DMS153 treated with DMSO at 0.1 percent for 48 hours (cell line): ENCODE measurements around the gene BHMT.
"Not testable (repeated sequence)": the region's sequence is repeated elsewhere in the genome, so short reads cannot be mapped to it uniquely, and the experiment has no call there.

Source experiments
- DNase-seq: peaks from one replicate; lab custom pipeline; 2025; ENCODE audit not compliant: unreplicated experiment; lab: John Stamatoyannopoulos, UW

The BHMT gene

DNA sequence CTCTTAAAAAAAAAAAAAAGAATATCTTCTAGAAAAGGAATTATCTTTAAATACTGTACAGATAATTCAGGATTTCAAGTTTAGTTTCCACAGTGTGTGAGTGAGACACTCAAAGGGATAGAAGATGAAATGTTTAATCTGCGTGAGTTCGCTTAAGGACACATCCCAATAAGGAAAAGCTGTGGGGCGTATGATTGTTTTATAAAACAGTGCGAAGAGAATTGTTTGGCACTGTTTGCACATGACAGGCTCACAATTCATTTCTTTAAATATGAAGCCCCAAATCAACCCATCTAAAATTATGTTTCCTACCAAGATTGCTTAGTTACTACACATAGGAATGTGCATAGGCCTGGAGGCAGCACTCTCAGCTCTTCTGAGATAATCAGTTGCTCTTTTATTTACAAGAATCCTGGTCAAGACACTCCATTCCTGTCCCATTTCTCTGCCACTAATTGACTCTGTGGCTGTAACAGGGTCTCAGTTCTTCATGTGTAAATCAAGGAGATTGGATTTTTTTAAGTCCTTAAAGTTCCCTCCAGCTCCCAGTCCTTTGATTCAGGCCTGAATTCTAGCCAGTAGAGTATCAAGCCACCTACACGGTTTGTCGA is 60.1 kb downstream of the BHMT start:
- DNase-seq = no peak

DNA sequence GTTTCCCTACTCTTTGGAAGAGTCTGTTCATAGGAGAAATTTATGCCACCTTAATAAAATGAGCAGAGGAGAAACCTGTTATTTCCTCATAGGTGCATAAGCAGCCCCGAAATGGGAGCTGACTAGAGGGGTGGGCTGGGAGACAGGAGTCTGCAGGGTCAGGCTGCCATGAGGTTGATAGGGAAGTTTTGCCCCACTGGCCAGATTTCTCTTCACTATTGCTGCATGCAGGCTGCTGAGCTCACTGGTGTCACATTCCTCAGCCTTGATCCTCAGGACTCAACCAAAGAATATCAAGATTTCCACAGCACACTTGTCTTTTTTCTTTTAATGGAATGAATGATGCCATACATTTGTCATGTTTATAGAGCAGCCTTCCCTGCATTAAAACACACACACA is 60.7 kb downstream of the BHMT start:
- no peak for DNase-seq

DNA sequence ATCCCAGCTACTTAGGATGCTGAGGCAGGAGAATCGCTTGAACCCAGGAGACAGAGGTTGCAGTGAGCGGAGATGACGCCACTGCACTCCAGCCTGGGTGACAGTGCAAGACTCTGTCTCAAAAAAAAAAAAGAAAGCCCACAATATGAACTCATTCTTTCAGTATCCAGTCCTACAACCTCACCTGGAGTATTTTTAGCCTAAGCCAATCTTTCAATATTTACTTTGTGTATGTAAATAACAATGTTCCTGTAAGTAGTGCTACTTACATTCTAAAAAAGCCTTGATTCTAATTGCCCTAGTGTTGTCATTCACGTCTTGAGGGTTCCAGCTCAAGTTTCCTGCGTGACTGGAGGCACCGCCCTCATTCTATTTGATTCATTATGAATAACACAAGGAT is 62.0 kb downstream of the BHMT start:
- DNase-seq = no peak

DNA sequence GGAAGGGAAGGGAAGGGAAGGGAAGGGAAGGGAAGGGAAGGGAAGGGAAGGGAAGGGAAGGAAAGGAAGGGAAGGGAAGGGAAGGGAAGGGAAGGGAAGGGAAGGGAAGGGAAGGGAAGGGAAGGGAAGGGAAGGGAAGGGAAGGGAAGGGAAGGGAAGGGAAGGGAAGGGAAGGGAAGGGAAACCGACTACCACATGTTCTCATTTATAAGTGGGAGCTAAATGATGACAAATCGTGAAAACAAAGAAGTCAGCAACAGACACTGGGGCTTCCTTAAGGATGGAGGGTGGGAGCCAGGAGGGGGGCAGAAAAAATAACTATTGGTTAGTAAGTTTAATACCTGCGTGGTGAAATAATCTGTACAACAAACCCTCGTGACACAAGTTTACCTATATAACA is 68.8 kb downstream of the BHMT start:
- not testable (repeated sequence) for DNase-seq

DNA sequence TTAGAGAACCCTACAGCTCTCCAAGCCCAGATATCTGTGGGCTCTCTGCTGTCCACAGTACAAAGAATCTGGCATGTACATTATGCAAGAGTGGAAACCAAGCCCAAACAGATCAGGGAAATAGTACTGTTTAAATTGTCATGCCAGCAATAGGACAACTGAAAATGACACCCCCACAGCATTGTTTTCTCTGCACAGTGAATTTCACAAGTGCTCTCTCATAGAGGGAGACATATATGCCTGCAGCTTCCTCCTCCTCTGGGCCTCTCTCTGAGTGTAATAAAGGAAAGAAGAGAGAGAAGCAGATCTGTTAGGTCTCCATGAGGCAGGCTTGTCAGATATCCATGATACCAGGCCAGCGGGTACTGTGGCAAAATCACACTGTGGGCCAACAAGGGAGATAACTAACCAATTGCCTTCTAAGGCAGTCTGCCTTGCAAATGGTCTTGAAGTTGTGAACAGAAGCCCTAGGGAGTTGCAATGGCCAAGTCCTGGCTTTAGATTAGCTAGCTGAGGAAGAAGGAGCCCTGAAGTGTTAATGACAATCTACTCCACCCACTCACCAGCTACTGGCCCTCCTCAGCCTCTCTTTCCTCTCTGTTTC is 69.9 kb downstream of the BHMT start:
- DNase-seq = no peak
